Suprapubic skin (tissue), 4 donors: Measurements from ENCODE around the gene FASTKD2. TPM values are rescaled to one million over a fixed set of nuclear protein-coding genes. Genes with fewer than 3 reads are reported as not detected.

Source experiments
- DNase-seq, 2 donors: peaks; one replicate each; pipeline ENCODE4 v3.0.0-alpha.2; 2019; ENCODE audit warnings: low spot score in 2 of 2
- H3K27ac ChIP-seq: fragments of 200-600 bp; sonication (generic); one replicate; pipeline ENCODE4 v1.5.1; 2019
- H3K27me3 ChIP-seq: fragments of 200-600 bp; sonication (generic); one replicate; pipeline ENCODE4 v1.5.1; 2019
- H3K36me3 ChIP-seq: fragments of 200-600 bp; sonication (generic); one replicate; pipeline ENCODE4 v1.5.1; 2019
- H3K4me1 ChIP-seq: fragments of 200-600 bp; sonication (generic); one replicate; pipeline ENCODE4 v1.5.1; 2019
- H3K4me3 ChIP-seq: fragments of 200-600 bp; sonication (generic); one replicate; pipeline ENCODE4 v1.5.1; 2019; ENCODE audit warnings: mild to moderate bottlenecking
- H3K9me3 ChIP-seq: fragments of 200-600 bp; sonication (generic); one replicate; pipeline ENCODE4 v1.5.1; 2019
- CTCF ChIP-seq, 2 donors: fragments of 200-600 bp in 1 of 2; fragments of 450-650 bp in 1 of 2; sonication (generic) in 1 of 2; IDR thresholded peaks; one replicate each; pipeline ENCODE4 v1.5.1; 2016 to 2019; ENCODE audit warnings: antibody characterized with exemption in 2 of 2, mild to moderate bottlenecking in 1 of 2, moderate library complexity in 1 of 2
- EP300 ChIP-seq: sonication (generic); formaldehyde crosslinking; IDR thresholded peaks from one replicate; pipeline ENCODE4 v1.6.1; 2017; ENCODE audit warnings: antibody characterized with exemption
- POLR2A ChIP-seq, 2 donors: fragments of 450-650 bp; IDR thresholded peaks; one replicate each; pipeline ENCODE4 v1.6.1; 2017; ENCODE audit warnings: antibody characterized with exemption in 2 of 2, mild to moderate bottlenecking in 2 of 2, moderate library complexity in 2 of 2
- POLR2AphosphoS5 ChIP-seq, 3 donors: sonication (generic); formaldehyde crosslinking; IDR thresholded peaks; one replicate each; pipeline ENCODE4 v1.6.1; 2017; ENCODE audit warnings: antibody characterized with exemption in 3 of 3
- WGBS: methylation state at CpG from one replicate; pipeline ENCODE4 v1.1.5; 2018; 5-methylcytosine and 5-hydroxymethylcytosine counted together
- total RNA-seq, 4 donors: library from RNA; depleted of rRNA; stranded (reverse); fragments of >200 nt; gene quantifications; one replicate each; pipeline ENCODE4 v1.1.0, GENCODE V29; 2016

The FASTKD2 gene
- total RNA-seq, 4 donors from 2014 or later, result 23.0 to 45.1 (median 28.5) TPM

GRCh38 chr2:206727287-206727686, 38.1 kb upstream of the FASTKD2 start:
- Histone ChIP-seq H3K27ac (no peak overlapping the region), H3K36me3 (no peaks in the 10 kb centered on the region), H3K9me3 (peaks cover 6% of the 10 kb centered on the region), H3K4me3 (no peak overlapping the region), H3K4me1 (no peaks in the 10 kb centered on the region), H3K27me3 (peaks cover 8% of the 10 kb centered on the region)
- no peak for DNase-seq
- TF ChIP-seq EP300 (no peak), POLR2AphosphoS5 (IDR thresholded peaks at IDR 0.05) (no peak), POLR2A (IDR thresholded peaks at IDR 0.05) (no peak), CTCF (IDR thresholded peaks at IDR 0.05) (no peak)
- WGBS, result 98% methylated on average over 2 of the region's 2 CpGs

- H3K27ac ChIP-seq, result no peak overlapping the region
- DNase-seq, result no peak
- H3K27me3 ChIP-seq, result peaks cover 8% of the 10 kb centered on the region
- no peaks in the 10 kb centered on the region for H3K36me3 ChIP-seq
- no peak for TF ChIP-seq EP300
- TF ChIP-seq CTCF (IDR thresholded peaks at IDR 0.05), result no peak
- no peak for TF ChIP-seq POLR2A (IDR thresholded peaks at IDR 0.05)
- TF ChIP-seq POLR2AphosphoS5 (IDR thresholded peaks at IDR 0.05), result no peak
- H3K9me3 ChIP-seq, result peaks cover 6% of the 10 kb centered on the region
- 75% methylated on average over 7 of the region's 7 CpGs for WGBS
- no peak overlapping the region for H3K4me3 ChIP-seq
- H3K4me1 ChIP-seq, result no peaks in the 10 kb centered on the region
Measured at GRCh38 chr2:206728277-206729199, 36.9 kb upstream of the FASTKD2 start.

GRCh38 chr2:206733341-206733740, 32.1 kb upstream of the FASTKD2 start:
- WGBS, result 84% methylated on average over 2 of the region's 2 CpGs
- H3K4me1 ChIP-seq, result no peaks in the 10 kb centered on the region
- TF ChIP-seq POLR2A (IDR thresholded peaks at IDR 0.05) (no peak), CTCF (IDR thresholded peaks at IDR 0.05) (no peak), EP300 (no peak), POLR2AphosphoS5 (IDR thresholded peaks at IDR 0.05) (no peak)
- peaks cover 6% of the 10 kb centered on the region for H3K9me3 ChIP-seq
- H3K27me3 ChIP-seq, result peaks cover 3% of the 10 kb centered on the region
- no peak for DNase-seq
- no peak overlapping the region for H3K27ac ChIP-seq
- no peak overlapping the region for H3K4me3 ChIP-seq
- H3K36me3 ChIP-seq, result no peaks in the 10 kb centered on the region

- Histone ChIP-seq H3K4me3 (no peak overlapping the region), H3K4me1 (no peaks in the 10 kb centered on the region), H3K36me3 (no peaks in the 10 kb centered on the region), H3K27ac (no peak overlapping the region), H3K27me3 (no peaks in the 10 kb centered on the region), H3K9me3 (no peaks in the 10 kb centered on the region)
- 92% methylated on average over 5 of the region's 5 CpGs for WGBS
- DNase-seq, result no peak
- TF ChIP-seq EP300 (no peak), POLR2A (IDR thresholded peaks at IDR 0.05) (no peak), POLR2AphosphoS5 (IDR thresholded peaks at IDR 0.05) (no peak), CTCF (IDR thresholded peaks at IDR 0.05) (no peak)
Measured at GRCh38 chr2:206736935-206737334, 28.5 kb upstream of the FASTKD2 start.

GRCh38 chr2:206739271-206739670, 26.1 kb upstream of the FASTKD2 start:
- no peak for DNase-seq
- Histone ChIP-seq H3K27ac (no peak overlapping the region), H3K36me3 (no peaks in the 10 kb centered on the region), H3K27me3 (no peaks in the 10 kb centered on the region), H3K9me3 (no peaks in the 10 kb centered on the region), H3K4me3 (no peak overlapping the region), H3K4me1 (no peaks in the 10 kb centered on the region)
- no peak for TF ChIP-seq CTCF (IDR thresholded peaks at IDR 0.05)
- no peak for TF ChIP-seq POLR2A (IDR thresholded peaks at IDR 0.05)
- no peak for TF ChIP-seq EP300
- no peak for TF ChIP-seq POLR2AphosphoS5 (IDR thresholded peaks at IDR 0.05)
- WGBS, result 75% methylated on average over 2 of the region's 2 CpGs
